HG03460 (cell line): ENCODE measurements around the gene EEF2K.

Experiments
- ATAC-seq: cut with Tn5 transposase; IDR thresholded peaks from one replicate; pipeline ENCODE4 v1.9.1; 2021; ENCODE audit not compliant: unreplicated experiment

The EEF2K gene

DNA sequence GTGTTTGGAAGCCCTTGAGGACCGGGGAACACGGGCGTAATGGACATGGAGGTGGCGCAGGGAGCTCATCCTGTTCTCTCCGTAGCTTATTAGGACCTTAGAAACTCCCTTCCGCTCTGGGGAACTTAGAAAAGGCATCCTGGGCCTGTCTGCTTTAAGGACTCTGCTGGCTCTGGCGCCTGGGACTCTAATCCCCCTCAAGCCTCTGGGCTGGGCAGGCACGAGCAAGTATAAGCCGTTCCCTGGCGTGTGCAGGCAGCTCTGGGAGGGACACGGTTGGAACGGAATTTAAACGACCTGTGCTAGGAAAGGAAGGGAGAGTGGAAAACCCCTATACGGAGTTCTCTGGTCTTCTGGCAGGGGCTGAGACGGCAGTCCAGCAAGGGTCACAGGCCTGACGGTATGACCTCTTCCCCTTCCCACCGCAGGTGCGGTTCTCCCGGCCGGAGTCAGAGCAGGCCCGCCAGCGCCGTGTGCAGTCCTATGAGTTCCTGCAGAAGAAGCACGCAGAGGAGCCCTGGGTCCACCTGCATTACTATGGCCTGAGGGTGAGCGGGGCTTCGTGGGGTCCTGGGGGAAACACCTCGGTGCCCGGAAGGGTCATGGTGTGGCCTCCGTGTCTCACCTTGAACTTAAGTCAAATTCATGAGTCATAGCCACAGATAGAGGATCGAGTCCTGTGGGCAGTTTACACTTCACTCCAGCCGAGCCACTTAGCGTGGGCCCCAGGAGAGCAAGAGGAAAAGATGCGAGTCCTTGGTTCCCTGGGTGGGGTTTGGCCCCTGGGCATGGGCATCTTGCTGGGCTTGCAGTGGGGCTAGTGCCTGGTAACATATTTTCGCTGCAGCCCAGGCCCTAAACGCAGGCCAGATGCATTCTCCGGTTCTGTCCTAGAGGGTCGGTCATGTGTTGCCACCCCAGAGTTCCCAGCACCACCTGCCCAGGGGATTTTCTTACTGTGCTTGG lies 108.9 kb downstream of the EEF2K start:
- no peak for ATAC-seq

DNA sequence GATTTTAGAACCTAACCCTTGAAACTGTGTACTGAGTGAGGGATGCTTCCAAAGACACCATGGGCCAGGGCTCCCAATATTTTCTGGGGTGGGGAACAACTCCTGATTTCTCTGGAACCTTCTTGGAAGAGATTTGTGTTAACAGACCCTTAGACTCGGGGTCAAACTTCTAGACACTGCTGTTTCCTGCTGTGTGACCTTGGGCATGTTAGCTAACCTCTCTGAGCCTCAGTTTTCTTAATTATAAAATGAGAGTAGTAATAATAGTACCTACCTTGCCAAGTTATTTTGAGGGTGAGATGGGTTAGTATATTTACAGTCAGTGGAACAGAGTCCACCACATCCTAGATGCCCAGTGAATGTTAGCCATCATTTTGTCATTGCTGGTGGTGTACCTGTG lies 109.9 kb downstream of the EEF2K start:
- ATAC-seq, result no peak

DNA sequence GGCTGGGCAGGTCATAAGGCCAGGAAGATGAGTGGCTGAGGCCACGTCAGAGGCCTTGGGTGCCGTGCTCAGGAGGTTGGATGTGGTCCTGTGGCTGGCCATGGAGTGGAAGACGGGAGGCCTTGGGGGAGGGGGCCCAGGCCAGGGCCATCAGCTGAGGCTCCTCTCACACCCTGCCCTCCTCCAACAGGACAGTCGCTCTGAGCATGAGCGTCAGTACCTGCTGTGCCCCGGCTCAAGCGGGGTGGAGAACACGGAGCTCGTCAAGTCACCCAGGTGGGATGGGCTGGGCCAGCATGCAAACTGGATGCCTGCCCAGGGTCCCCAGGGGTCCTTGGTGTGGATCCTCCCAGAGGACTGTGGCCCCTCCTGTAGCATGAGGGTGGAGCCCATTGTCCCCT lies 110.3 kb downstream of the EEF2K start:
- ATAC-seq, result no peak

DNA sequence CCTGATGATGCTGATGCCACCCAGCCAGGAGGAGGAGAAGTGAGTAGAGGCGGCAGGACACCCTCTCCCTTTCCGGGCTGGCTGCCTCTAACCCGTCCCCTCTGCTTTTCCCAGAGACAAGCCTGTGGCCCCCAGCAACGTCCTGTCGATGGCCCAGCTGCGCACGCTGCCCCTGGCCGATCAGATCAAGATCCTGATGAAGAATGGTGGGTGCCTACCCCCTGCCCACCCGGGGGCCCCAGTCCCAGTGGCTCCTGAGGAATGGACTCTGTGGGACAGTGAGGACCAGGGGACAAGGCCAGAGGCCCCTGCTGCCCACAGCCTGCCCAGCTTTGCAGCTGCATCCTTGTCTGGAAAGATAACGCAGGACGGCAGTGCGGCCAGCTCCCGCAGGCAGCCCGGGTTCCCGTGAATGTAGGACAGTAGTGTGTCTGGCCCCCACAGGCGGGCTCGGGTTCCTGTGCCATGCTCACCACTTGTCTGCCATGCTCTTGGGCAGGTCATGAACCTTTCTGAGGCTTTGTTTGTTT lies 111.0 kb downstream of the EEF2K start:
- ATAC-seq, result no peak

DNA sequence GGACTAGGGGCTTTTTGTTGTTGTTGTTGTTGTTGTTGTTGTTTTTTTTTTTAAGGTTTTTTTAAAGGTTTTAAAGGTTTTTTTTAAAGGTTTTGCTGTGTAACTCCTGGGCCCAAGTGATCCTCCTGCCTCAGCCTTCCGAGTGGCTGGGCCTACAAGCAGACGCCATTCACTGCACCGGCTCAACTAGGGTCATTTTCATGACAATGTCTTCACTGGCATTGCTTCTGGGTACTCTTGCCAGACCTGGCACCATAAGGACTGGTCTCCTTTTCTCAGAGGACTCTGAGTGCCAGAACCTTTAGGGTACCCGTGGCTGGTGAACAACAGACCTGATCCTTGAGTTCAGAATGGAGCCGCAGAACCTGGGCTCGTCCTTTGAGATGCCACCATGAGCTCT lies 111.5 kb downstream of the EEF2K start:
- ATAC-seq, result no peak

DNA sequence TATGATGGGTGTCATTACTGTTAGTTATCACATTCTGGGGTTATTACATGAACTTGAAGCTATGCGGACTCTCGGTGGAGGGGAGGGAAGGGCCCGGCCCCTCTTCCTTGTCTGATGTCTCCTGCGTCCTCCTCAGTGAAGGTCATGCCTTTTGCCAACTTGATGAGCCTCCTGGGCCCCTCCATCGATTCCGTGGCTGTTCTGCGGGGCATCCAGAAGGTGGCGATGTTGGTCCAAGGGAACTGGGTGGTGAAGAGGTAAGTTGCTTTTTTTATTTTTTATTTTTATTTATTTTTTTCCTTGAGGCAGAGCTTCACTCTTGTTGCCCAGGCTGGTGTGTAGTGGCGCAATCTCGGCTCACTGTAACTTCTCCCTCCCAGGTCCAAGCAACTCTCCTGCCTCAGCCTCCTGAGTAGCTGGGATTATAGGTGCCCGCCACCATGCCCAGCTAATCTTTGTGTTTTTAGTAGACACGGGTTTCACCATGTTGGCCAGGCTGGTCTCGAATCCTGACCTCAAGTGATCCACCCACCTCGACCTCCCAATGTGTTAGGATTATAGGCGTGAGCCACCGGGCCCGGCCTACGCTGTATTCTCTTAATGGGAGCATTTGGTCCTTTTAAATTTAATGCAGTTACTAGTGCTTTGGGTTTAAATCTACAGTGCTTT lies 112.7 kb downstream of the EEF2K start:
- ATAC-seq, result no peak

DNA sequence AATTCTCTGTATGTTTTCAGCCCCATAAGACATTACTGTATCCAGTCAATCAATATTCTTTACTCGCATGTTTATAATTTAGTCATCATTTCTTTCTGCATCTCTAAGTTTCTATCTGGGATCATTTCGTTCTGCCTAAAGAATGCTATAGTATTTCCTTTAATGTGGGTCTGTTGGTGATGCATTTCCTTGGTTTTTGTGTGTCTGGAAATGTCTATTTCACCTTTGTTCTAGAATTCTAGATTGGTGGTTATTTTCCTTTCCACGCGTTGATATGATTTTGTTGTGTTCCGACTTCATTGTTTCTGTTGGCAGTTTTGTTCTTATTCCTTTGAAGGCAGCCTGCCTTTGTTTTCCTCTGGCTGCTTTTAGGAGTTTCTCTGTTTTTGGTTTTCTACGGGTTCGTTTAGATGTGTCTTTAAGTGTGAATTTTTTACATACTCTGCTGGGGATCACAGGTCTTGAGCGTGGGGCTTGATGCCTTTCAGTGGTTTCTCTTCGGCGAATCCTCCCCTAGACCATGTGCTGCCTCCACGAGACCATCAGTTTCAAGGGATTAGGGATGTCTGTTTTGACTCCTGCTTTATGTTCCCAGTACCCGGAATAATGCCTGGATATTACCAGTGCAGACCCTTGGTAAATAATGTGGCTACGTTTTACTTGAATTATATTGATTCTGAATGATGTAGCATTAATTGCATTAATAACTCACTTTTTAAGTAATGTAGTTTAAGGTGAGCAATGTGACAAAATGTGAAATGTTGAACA lies 114.7 kb downstream of the EEF2K start:
- no peak for ATAC-seq

DNA sequence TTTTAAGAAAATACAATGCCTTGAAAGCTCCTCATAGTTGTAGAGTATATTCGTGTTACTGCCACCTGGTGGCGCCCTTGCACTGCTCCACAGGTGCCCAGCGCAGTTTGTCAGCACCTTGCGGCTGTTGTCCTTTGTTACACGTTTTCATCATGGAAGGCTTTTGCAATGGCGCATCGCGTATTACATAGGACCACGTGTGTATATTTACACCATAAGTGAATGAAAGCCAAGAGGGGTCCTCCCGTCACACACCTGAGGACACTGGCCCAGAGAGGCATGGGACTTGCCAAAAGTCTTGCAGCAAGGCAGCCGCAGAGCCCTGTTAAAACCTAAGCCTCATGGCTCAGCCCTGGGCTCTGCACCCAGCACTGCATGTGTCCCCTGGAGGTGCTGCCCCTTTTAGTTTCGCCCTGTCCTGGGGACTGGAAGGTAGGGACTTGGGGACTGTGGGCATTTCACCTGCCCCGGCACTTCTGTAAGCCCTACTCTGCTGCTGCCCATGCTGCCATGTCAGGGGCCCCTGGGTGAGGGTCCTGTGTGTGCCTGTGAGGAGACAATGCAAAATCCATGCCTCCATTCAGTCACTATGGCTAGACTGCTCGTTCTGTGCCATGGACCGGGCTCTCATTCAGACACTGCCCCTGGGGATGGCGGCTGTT lies 115.4 kb downstream of the EEF2K start:
- ATAC-seq, result no peak

DNA sequence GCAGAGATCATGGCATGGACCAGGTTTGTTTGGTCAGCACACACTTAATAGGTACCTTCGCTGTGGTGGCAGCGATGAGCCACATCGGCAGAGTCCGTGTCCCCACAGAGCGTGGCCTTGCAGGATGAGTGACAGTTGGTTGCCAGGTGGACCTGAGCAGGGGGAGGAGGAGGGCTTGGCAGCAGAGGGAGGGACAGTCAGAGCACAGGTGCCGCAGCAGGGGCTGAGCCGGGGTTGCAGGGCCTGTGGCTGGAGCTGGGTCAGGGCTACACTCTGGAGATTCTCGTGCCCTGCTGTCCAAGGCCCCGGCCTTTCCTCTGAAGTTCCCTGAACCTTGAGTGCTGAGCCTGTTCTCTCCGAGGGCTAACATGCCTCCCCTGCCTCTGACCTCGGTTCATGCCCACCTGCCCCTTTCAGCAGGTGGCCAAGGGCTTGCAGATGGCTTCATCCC lies 116.0 kb downstream of the EEF2K start:
- no peak for ATAC-seq

DNA sequence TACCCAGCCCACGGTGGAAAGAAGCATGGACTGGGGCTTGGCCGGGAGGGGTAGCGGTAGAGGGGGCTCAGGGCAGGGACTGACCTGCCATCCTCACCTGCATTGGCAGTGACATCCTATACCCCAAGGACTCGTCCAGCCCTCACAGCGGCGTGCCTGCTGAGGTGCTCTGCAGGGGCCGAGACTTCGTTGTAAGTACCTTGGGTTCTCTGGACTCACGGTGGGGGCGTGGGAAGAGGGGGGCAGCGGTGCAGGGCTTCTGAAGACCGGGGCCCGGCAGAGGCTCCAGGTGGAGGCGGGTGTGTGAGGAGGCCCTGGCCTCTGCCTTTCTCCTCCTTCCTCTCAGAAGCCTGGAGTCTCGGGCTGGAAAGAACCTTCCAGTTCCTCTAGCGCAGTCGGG lies 116.7 kb downstream of the EEF2K start:
- no peak for ATAC-seq

DNA sequence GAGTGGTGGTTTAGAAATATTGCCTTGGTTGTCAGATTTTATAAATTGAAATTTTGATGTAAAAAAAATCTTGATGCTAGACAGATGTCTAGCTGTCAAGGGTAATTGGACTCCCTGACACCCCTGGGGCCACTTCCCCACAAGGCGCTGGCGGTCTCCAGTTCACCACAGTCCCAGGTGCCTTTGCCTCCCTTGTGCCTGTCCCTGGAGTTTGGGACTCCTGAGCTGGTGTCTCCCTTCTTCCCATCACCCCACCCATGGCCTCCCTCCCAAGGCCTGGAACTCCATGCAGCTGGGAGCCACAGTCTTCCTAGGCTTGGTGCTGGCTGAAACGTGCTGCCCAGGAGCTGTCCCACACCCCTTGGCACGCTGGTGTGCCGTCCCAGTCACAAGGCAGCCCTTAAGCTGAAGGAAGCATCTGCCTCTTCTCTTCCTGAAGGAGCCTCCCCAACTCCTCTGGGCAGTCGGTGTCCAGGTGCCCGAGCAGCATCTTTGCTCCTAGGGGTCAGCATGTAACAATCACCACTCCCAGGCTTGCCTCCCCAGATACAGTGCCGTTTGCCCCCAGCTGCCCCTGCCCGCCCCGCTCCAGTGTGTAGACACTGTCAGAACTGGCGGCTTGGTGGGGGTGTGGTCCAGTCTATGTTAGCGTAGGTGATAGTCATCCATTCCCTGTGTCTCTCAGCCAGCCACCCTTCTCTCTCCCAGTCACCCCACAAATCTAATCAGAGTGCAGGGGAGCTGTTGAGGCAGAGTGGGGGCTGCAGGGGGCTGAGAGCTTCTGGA lies 117.3 kb downstream of the EEF2K start:
- ATAC-seq, result no peak

DNA sequence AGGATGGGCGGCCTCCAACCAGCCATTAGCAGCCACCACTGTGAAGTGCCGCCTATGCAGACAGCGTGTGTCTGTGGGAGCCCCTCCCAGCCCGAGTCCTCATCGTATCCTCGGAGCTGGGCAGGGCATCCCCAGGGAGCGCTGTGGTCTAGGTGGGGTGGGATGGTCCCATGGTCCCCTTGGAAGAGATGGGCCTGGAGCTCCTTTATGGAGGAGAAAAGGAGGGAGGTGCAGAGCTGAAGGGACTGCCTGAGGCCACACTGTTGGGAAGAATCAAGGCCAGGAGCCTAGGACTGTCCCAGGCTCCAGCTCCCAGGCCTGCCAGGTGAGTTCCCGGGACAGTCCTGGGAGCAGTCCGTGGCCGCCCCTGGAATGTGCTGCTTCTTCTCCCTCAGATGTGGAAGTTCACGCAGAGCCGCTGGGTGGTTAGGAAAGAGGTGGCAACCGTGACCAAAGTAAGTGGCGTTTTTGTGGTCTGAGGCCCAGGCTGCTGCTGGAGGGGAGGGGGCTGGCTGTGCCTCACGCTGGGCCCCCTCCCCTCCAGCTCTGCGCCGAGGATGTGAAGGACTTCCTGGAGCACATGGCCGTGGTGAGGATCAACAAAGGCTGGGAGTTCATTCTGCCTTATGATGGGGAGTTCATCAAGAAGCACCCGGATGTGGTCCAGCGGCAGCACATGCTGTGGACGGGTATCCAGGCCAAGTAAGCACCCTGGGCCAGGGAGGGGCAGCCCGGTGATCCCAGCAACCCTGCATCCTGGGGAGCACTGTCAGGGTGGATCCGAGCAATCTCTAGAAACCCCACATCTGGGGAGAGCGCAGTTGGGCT lies 118.1 kb downstream of the EEF2K start:
- ATAC-seq, result no peak

DNA sequence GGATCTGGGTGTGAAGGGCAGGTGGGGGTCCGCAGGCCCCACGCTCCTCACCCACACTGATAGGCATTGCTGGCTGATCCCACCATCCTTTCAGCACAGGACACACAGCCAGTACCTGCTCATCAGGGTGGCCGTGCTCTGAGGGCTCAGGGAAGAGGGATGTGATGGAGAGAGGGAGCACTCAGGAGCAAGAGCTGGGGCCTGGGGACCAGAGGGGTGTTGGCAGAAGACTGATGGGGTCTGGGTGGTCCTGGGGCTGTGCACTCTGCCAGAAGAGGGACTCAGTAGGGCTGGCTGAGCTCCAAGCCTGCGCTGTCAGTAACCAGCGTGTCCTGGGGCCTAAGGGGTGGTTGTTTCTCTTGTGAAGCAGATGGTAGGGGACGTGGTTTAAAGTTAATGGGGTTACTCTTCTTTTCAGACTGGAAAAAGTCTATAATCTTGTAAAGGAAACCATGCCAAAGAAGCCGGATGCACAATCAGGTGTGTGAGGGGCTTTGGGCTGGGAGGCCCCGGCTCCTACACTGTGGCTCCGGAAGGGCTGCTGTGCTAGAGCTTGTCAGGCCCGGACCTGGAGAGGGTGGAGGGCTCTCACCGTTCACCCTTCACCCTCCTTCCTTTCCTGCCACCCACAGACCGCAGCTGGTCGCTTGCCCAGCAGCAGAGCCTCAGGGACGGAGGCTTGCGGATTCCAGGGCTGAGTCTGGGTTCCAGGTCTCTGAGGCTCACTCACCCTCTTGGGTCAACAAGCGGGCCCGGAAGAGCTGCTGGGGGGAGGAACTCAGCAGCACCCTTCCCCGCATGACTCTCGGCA lies 118.9 kb downstream of the EEF2K start:
- no peak for ATAC-seq

DNA sequence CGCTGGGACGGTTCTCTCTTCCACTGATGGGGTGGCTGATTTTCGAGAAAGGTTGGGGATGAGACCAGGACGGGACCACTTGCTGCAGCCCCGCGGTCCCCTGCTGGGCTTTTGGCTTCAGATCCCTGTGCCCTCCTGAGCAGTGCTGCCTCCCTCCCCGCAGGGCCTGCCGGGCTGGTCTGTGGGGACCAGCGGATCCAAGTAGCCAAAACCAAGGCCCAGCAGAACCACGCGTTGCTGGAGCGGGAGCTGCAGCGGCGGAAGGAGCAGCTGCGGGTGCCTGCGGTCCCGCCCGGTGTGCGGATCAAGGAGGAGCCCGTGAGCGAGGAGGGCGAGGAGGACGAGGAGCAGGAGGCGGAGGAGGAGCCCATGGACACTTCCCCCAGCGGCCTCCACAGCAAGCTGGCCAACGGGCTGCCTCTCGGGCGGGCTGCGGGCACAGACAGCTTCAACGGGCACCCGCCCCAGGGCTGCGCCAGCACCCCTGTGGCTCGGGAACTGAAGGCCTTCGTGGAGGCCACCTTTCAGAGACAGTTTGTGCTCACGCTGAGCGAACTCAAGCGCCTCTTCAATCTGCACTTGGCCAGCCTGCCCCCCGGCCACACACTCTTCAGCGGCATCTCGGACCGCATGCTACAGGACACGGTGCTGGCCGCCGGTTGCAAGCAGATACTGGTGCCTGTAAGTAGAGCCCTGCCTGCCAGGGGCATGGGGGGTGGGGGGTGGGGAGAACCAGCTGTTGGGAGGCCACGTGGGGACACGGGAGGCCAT lies 119.7 kb downstream of the EEF2K start:
- no peak for ATAC-seq

DNA sequence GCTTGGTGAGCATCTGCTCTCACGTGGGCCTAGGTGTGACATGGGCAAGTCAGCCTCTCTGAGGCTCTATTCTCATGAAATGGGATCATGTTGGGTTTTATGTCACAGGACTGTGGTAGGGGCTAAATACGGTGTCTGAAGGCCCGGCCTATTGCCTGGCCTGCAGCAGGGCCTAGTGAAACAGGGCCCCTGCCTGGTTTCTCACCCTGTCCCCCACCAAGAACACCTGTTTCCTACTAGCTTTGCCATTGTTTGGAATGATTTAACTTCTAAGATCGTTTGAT lies 120.2 kb downstream of the EEF2K start:
- no peak for ATAC-seq

DNA sequence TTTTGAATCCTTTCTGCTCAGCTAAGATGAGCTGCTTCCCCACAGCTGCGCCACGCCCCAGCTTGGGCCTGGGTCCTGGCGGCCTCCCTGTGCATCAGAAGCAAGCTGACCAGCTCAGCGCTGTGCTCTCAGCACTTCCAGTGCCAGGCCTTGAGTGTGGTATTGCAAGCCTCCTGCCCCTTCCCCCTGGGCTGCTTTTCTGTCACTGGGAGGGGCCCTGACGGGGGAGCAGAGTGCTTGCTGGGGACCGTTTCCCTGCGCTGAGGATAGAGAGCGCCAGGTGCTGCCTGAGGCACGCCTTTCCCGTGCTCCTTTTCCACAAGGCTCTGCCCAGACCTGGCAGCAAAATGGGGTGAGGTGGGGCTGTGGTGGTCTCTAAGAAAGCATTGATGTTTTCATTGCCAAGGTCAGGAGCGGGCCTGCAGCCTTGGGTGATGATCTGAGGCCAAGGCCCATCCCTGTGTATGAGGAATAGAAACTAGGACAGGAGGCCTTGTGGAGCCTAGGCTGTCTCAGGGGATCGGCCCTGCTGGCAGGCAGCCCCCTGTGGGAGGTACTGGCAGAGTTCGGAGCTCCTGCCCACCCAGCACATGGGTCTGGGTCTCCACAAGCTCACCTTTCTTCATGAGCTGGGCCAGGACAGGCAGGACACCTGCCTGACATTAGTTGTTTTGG lies 120.8 kb downstream of the EEF2K start:
- ATAC-seq, result no peak

DNA sequence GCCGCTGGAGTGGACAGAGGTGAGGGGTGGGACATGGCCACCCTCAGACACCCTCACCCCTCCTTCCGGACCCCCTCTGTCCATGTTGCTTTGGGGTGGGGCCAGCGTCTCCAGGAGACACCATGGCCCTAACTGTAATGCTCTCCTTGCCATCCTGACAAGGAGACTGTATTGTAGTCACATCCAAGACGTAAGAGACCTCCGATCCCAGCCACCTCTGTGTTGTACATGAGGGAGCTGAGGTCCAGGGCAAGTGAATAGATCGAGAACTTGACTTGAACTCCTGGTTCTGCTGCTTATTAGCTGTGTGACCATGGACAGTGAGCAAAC lies 121.3 kb downstream of the EEF2K start:
- ATAC-seq, result no peak
